ENCODE measurements around the gene ZNF281.
"Not testable (repeated sequence)": the region's sequence is repeated elsewhere in the genome, so short reads cannot be mapped to it uniquely, and the experiment has no call there.

Gene ZNF281

DNA sequence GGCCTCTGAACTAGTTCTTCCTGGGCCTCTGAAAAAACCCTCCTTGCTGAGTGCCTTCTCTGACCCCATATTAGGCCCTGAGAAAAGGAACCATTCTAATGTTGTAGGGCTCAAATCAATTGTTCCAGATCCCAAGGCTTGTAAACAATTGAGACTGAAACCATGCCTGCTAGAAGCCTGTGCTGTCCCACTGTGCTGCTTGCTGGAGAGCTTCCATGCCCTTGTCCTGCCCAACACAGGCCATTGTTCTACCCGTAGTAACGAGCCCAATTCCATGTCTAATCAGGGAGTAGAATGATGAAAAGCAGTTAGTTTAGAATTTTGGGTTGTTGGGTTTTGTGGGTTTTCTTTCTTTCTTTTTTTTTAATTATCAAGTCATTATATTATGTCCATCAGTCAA, 47.4 kb downstream of the ZNF281 start:
- DNase-seq = no peak

DNA sequence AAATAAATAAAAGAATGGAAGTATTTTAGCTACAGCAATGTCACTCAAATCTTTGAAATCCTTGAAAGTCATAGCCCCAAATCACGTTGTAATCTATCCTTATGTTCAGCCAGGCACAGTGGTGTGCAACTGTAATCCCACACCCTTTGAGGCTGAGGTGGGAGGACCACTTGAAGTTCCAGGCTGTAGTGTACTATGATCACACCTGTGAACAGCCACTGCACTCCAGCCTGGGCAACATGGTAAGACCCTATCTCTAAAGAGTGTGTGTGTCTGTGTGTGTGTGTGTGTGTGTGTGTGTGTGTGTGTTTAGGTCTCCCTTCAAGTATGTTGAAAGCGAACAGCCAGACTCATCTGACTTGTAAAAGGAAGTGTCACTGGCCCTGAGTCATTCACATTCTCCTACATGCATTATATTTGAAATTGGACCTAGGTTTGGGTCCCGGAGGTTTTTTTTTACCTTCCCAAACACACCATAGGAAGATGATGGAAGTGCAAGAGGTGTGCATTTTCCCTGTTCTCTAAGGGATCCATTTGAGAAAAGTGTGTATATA, 50.1 kb downstream of the ZNF281 start:
- DNase-seq = no peak

DNA sequence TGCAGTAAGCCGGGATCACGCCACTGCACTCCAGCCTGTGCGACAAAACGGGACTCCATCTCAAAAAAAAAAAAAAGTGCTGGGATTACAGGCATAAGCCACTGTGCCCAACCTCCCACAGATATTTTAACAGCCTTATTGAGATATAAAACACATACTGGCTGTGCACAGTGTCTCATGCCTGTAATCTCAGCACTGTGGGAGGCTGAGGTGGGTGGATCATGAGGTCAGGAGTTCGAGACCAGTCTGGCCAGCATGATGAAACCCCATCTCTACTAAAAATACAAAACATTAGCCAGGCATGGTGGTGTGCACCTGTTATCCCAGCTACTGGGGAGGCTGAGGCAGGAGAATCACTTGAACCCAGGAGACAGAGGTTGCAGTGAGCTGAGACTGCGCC, 51.9 kb downstream of the ZNF281 start:
- DNase-seq = not testable (repeated sequence)

DNA sequence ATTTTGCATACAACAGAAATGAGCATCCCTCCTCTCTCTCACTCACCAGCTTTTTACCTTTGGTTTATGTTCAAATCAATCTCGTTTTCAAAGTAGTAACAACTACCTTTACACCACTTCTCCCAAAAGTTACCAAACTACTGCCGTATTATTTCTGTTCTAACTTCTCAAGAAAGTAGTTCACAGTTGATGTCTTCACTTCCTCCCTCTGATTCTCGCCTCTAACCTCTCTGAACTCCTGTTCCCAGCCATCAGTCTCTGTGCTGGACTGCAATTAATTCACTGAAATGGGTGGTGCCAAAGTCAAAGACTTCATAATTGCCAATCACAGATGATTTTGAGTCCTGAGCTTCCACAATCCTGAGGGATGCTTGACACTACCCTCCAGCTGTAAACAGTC, 54.0 kb downstream of the ZNF281 start:
- DNase-seq = no peak
